ENCODE measurements around the gene SLC25A33. TPM values are rescaled to one million over a fixed set of nuclear protein-coding genes. Genes with fewer than 3 reads are reported as not detected.

Gene SLC25A33
- total and polyA plus RNA-seq, 2 of the 8 experiments (the other 6 are each of a cell fraction or from before 2014, with no cell fraction given) = 7.8 to 12.8 TPM

- no peak for FAIRE-seq
- no peak overlapping the region for H2BK15ac ChIP-seq (ENCODE audit: low read length)
- H2BK12ac ChIP-seq (ENCODE audit: low read depth, low read length) = no peak overlapping the region
- H3K36me3 ChIP-seq (ENCODE audit: control insufficient read depth in 2 of 4, insufficient read depth in 4 of 4, low read length in 3 of 4) = peaks cover 2 to 19% (median 15%) of the 10 kb centered on the region in 4 experiments; a peak in 7 of 8 replicates
- ChIA-PET POLR2A (ENCODE audit: partially characterized antibody) (no interaction called here), CTCF (ENCODE audit: partially characterized antibody) (interaction anchor here (1.5 to 1.8 kb wide), 2 partner anchors 17 to 19 kb away, joined by 4 to 7 read pairs; no protein-coding TSS in a partner anchor)
- no peaks in the 10 kb centered on the region for H3K27me3 ChIP-seq (replicated peaks in 1 of 4; ENCODE audit: control insufficient read depth in 3 of 4, extremely low read depth in 1 of 4, insufficient read depth in 3 of 4, low read length in 3 of 4)
- no peak overlapping the region for H4K91ac ChIP-seq (replicated peaks; ENCODE audit: insufficient read length, low read length)
- no peak overlapping the region for H2AK5ac ChIP-seq (ENCODE audit: low read depth, low read length)
- peaks cover 15% of the 10 kb centered on the region for H3K79me1 ChIP-seq (ENCODE audit: low read depth, low read length)
- H2BK5ac ChIP-seq (ENCODE audit: low read depth, low read length) = no peak overlapping the region
- H2BK120ac ChIP-seq (replicated peaks; ENCODE audit: low read depth, low read length) = no peak overlapping the region
- H3K4me1 ChIP-seq (replicated peaks in 1 of 4; ENCODE audit: control insufficient read depth in 3 of 4, insufficient read depth in 4 of 4, low read length in 3 of 4) = peaks cover 0 to 22% (median 17%) of the 10 kb centered on the region in 4 experiments; a peak in 5 of 7 replicates
- H2AFZ ChIP-seq (ENCODE audit: low read length) = no peak overlapping the region
- H3K23me2 ChIP-seq (ENCODE audit: low read depth, low read length) = no peaks in the 10 kb centered on the region
- TF ChIP-seq ATF3 (IDR thresholded peaks at IDR 0.05; ENCODE audit: insufficient read depth, low read depth, low read length) (no peak), CREB1 (IDR thresholded peaks at IDR 0.05) (no peak), ASH2L (IDR thresholded peaks at IDR 0.05; ENCODE audit: low read length) (no peak), SIX5 (IDR thresholded peaks at IDR 0.05; ENCODE audit: low read depth, low read length) (no peak), SUZ12 (IDR thresholded peaks at IDR 0.05; ENCODE audit: low read length) (no peak), JUN (IDR thresholded peaks at IDR 0.05; ENCODE audit: low read depth, low read length) (no peak)
- peaks cover 26 to 29% of the 10 kb centered on the region in 2 experiments for H4K20me1 ChIP-seq (replicated peaks in 1 of 2; ENCODE audit: control insufficient read depth in 1 of 2, insufficient read depth in 2 of 2, low read length in 2 of 2)
- no peak overlapping the region for H3K23ac ChIP-seq (ENCODE audit: insufficient read length)
- no peak overlapping the region for H3K4ac ChIP-seq (replicated peaks; ENCODE audit: insufficient read length, low read depth, low read length)
- DNase-seq (ENCODE audit: low read depth in 1 of 2, low spot score in 2 of 2) = no peak
- no peak overlapping the region for H4K8ac ChIP-seq (ENCODE audit: extremely low read depth, insufficient read depth, low read length)
- no peak overlapping the region for H3K14ac ChIP-seq (ENCODE audit: insufficient read length)
- peaks cover 4 to 46% of the 10 kb centered on the region in 2 experiments; a peak in 3 of 4 replicates for H3K79me2 ChIP-seq (ENCODE audit: control insufficient read depth in 1 of 2, insufficient read depth in 2 of 2, low read length in 2 of 2)
- no peak overlapping the region for H4K5ac ChIP-seq (ENCODE audit: insufficient read length, low read depth, low read length)
- 96% methylated on average over 26 of the region's 27 CpGs; no CpG with 5 or more reads in 1 of the 2 experiments for WGBS, 2 experiments (ENCODE audit: extremely low coverage in 1 of 2, insufficient coverage in 1 of 2, insufficient read length in 1 of 2, insufficient replicate concordance in 2 of 2, low coverage in 1 of 2, low lambda C conversion rate in 2 of 2, missing lambda C conversion rate in 1 of 2)
- no peak overlapping the region for H3K9ac ChIP-seq (replicated peaks in 1 of 4; ENCODE audit: extremely low read depth in 1 of 4, low read depth in 3 of 4, low read length in 3 of 4)
- no peak overlapping the region for H3K56ac ChIP-seq (replicated peaks; ENCODE audit: insufficient read length, low read depth, low read length)
- H3K4me2 ChIP-seq (ENCODE audit: insufficient read depth in 1 of 2, low read depth in 2 of 2, low read length in 2 of 2) = no peak overlapping the region
- no peak overlapping the region for H2BK20ac ChIP-seq (ENCODE audit: low read length)
- H3K4me3 ChIP-seq (ENCODE audit: extremely low read depth in 1 of 4, insufficient read depth in 2 of 4, low read depth in 3 of 4, low read length in 4 of 4) = no peak overlapping the region
- no peak overlapping the region for H3K27ac ChIP-seq (ENCODE audit: low read depth, low read length)
- no peak overlapping the region for H3K18ac ChIP-seq (ENCODE audit: extremely low read depth, low read length)
- H3K9me3 ChIP-seq (ENCODE audit: insufficient read depth in 2 of 2, low read depth in 1 of 2, low read length in 1 of 2) = no peaks in the 10 kb centered on the region
These were observed 57.3 kb downstream of the SLC25A33 start for GRCh38 chr1:9596415-9597123.

All from H1 (cell line).